PC-3 (cell line): ENCODE results near the gene TRAF3. TPM values are rescaled to one million over a fixed set of nuclear protein-coding genes. Genes with fewer than 3 reads are reported as not detected.
"Not testable (repeated sequence)": the region's sequence is repeated elsewhere in the genome, so short reads cannot be mapped to it uniquely, and the experiment has no call there.

Experiments used
- ATAC-seq: fragments of 200-7000 bp; cut with Tn5 transposase; 2 replicates; pipeline ENCODE4 v1.9.1; 2020; ENCODE audit warnings: mild to moderate bottlenecking, moderate library complexity
- BruUV-seq: library from RNA; stranded (reverse); fragments of 400-500 nt; replicated peaks from 2 replicates; lab custom pipeline; 2021; lab: Mats Ljungman, UMichigan
- CTCF ChIA-PET: fragments of 300-600 bp; sonication (Branson Sonifier 250); formaldehyde crosslinking; loops from one replicate; lab custom pipeline; 2022; ENCODE audit warnings: antibody characterized with exemption; lab: Charles Lee
- POLR2A ChIA-PET: fragments of 300-600 bp; sonication (Branson Sonifier 250); formaldehyde crosslinking; loops from one replicate; lab custom pipeline; 2022; ENCODE audit warnings: antibody characterized with exemption; ENCODE audit not compliant: unreplicated experiment; lab: Charles Lee
- DNase-seq: peaks from one replicate; pipeline ENCODE4 v3.0.0-alpha.2; 2015
- H2AFZ ChIP-seq: fragments of 300-600 bp; sonication (generic); 2 replicates; pipeline ENCODE4 v1.6.0; 2016; ENCODE audit warnings: antibody characterized with exemption, low read length
- H3F3A ChIP-seq: fragments of 300-600 bp; sonication (generic); one replicate; pipeline ENCODE4 v1.6.0; 2017; ENCODE audit warnings: antibody characterized with exemption, low read length, control low read depth, mild to moderate bottlenecking; ENCODE audit not compliant: unreplicated experiment
- H3K27ac ChIP-seq: fragments of 300-600 bp; sonication (generic); 2 replicates; pipeline ENCODE4 v1.5.1; 2016; ENCODE audit warnings: mild to moderate bottlenecking, low read length
- H3K27me3 ChIP-seq: fragments of 300-600 bp; sonication (generic); 2 replicates; pipeline ENCODE4 v1.6.1; 2016; ENCODE audit warnings: low read length, mixed read lengths
- H3K36me3 ChIP-seq: fragments of 300-600 bp; sonication (generic); 2 replicates; pipeline ENCODE4 v1.6.1; 2016; ENCODE audit warnings: low read depth, mixed run types, low read length, mixed read lengths
- H3K4me1 ChIP-seq: fragments of 300-600 bp; sonication (generic); 2 replicates; pipeline ENCODE4 v1.5.1; 2016; ENCODE audit warnings: low read length; ENCODE audit not compliant: insufficient read depth
- H3K4me2 ChIP-seq: fragments of 300-600 bp; sonication (generic); 2 replicates; pipeline ENCODE4 v1.6.0; 2016; ENCODE audit warnings: low read length
- H3K4me3 ChIP-seq: fragments of 300-600 bp; sonication (generic); 2 replicates; pipeline ENCODE4 v1.5.1; 2016; ENCODE audit warnings: mild to moderate bottlenecking, low read length, mixed read lengths
- H3K79me2 ChIP-seq: fragments of 300-600 bp; sonication (generic); 2 replicates; pipeline ENCODE4 v1.6.1; 2017; ENCODE audit warnings: low read length, mixed read lengths
- H3K9ac ChIP-seq: fragments of 300-600 bp; sonication (generic); 2 replicates; pipeline ENCODE4 v1.6.0; 2016; ENCODE audit warnings: mild to moderate bottlenecking, low read length
- H3K9me2 ChIP-seq: fragments of 300-600 bp; sonication (generic); replicated peaks from 2 replicates; pipeline ENCODE4 v1.6.1; 2016; ENCODE audit warnings: mixed run types, low read length, mixed read lengths
- H3K9me3 ChIP-seq: fragments of 300-600 bp; sonication (generic); 2 replicates; pipeline ENCODE4 v1.6.1; 2016; ENCODE audit warnings: low read length, mixed read lengths
- H4K20me1 ChIP-seq: fragments of 300-600 bp; sonication (generic); 2 replicates; pipeline ENCODE4 v1.6.1; 2016; ENCODE audit warnings: low read length, mixed read lengths
- EZH2 ChIP-seq: fragments of 300-600 bp; sonication (generic); IDR thresholded peaks from one replicate; pipeline ENCODE4 v1.6.1; 2017; ENCODE audit warnings: antibody characterized with exemption, mild to moderate bottlenecking, low read length; ENCODE audit not compliant: unreplicated experiment
- EZH2phosphoT487 ChIP-seq: fragments of 300-600 bp; sonication (generic); IDR thresholded peaks from 2 replicates; pipeline ENCODE4 v1.6.1; 2018; ENCODE audit warnings: mild to moderate bottlenecking, antibody characterized with exemption, low read length, borderline replicate concordance
- intact Hi-C: fragments of 100-400 bp; cut with micrococcal nuclease; formaldehyde crosslinking; loops from 2 replicates; pipeline ENCODE4 v1.9.0; 2023
- total RNA-seq: library from RNA; depleted of rRNA; stranded (reverse); fragments of >200 nt; gene quantifications from 2 replicates; pipeline ENCODE4 v1.2.3, GENCODE V29; 2014
- TF ChIP-seq, protein P1 (sequence below): fragments of 300-600 bp; sonication (generic); conservative IDR thresholded peaks from 2 replicates; pipeline ENCODE4 v1.5.1; 2017; ENCODE audit warnings: antibody characterized with exemption, low read depth, mild to moderate bottlenecking, low read length

The TRAF3 gene
- total RNA-seq, 1 experiment from 2014 or later = 19.4 TPM

- H3K36me3 ChIP-seq = peaks cover 22% of the 10 kb centered on the region
- CTCF ChIA-PET = no interaction called here
- no peaks in the 10 kb centered on the region for H4K20me1 ChIP-seq
- H3K27ac ChIP-seq = no peak overlapping the region
- H3F3A ChIP-seq = no peaks in the 10 kb centered on the region
- H3K79me2 ChIP-seq = no peaks in the 10 kb centered on the region
- BruUV-seq = no TSS peak
- no peak for TF ChIP-seq EZH2
- TF ChIP-seq, protein P1, sequence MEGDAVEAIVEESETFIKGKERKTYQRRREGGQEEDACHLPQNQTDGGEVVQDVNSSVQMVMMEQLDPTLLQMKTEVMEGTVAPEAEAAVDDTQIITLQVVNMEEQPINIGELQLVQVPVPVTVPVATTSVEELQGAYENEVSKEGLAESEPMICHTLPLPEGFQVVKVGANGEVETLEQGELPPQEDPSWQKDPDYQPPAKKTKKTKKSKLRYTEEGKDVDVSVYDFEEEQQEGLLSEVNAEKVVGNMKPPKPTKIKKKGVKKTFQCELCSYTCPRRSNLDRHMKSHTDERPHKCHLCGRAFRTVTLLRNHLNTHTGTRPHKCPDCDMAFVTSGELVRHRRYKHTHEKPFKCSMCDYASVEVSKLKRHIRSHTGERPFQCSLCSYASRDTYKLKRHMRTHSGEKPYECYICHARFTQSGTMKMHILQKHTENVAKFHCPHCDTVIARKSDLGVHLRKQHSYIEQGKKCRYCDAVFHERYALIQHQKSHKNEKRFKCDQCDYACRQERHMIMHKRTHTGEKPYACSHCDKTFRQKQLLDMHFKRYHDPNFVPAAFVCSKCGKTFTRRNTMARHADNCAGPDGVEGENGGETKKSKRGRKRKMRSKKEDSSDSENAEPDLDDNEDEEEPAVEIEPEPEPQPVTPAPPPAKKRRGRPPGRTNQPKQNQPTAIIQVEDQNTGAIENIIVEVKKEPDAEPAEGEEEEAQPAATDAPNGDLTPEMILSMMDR = no peak
- no peak for TF ChIP-seq EZH2phosphoT487
- H3K9me2 ChIP-seq = no peaks in the 10 kb centered on the region
- intact Hi-C loops = no loop called here
- ATAC-seq = no peak
- no peaks in the 10 kb centered on the region for H3K9me3 ChIP-seq
- no peak overlapping the region for H3K4me2 ChIP-seq
- no peak overlapping the region for H3K9ac ChIP-seq
- no peaks in the 10 kb centered on the region for H3K4me1 ChIP-seq
- DNase-seq = no peak
- H3K4me3 ChIP-seq = no peak overlapping the region
- no peaks in the 10 kb centered on the region for H3K27me3 ChIP-seq
- POLR2A ChIA-PET = no interaction called here
- no peak overlapping the region for H2AFZ ChIP-seq
Measured at GRCh38 chr14:102873546-102874061, 96.4 kb downstream of the TRAF3 start.

- no peaks in the 10 kb centered on the region for H3K9me3 ChIP-seq
- ChIA-PET POLR2A (no interaction called here), CTCF (interaction anchor here (0.5 kb wide), 1 partner anchor 770 kb away, joined by 4 read pairs; no protein-coding TSS in a partner anchor)
- H3K36me3 ChIP-seq = peaks cover 22% of the 10 kb centered on the region
- H4K20me1 ChIP-seq = no peaks in the 10 kb centered on the region
- no peaks in the 10 kb centered on the region for H3K27me3 ChIP-seq
- H3K4me1 ChIP-seq = no peaks in the 10 kb centered on the region
- no peaks in the 10 kb centered on the region for H3K9me2 ChIP-seq
- TF ChIP-seq EZH2phosphoT487 (no peak), EZH2 (no peak)
- TF ChIP-seq, protein P1 = no peak
- intact Hi-C loops = no loop called here
- H3K4me3 ChIP-seq = no peak overlapping the region
- no peak overlapping the region for H3K9ac ChIP-seq
- BruUV-seq = no TSS peak
- H3F3A ChIP-seq = no peaks in the 10 kb centered on the region
- no peaks in the 10 kb centered on the region for H3K79me2 ChIP-seq
- no peak overlapping the region for H3K27ac ChIP-seq
- ATAC-seq = no peak
- H2AFZ ChIP-seq = no peak overlapping the region
- no peak for DNase-seq
- H3K4me2 ChIP-seq = no peak overlapping the region
Measured at GRCh38 chr14:102875652-102876051, 98.4 kb downstream of the TRAF3 start.

GRCh38 chr14:102877511-102877910 lies 100.3 kb downstream of the TRAF3 start:
- ATAC-seq, H3K4me1 ChIP-seq, H3F3A ChIP-seq, BruUV-seq, CTCF ChIA-PET, intact Hi-C loops, H3K79me2 ChIP-seq, H3K27ac ChIP-seq, H3K9me2 ChIP-seq, H3K9ac ChIP-seq, DNase-seq, POLR2A ChIA-PET, H3K9me3 ChIP-seq, H2AFZ ChIP-seq, H3K27me3 ChIP-seq, H3K4me3 ChIP-seq, H3K4me2 ChIP-seq, H4K20me1 ChIP-seq: not testable (repeated sequence)
- peaks cover 19% of the 10 kb centered on the region for H3K36me3 ChIP-seq
